Loucy (cell line): ENCODE measurements around the gene TMEM253.

Experiments used
- H2AFZ ChIP-seq: fragments of 200-600 bp; sonication (generic); 2 replicates; pipeline ENCODE4 v1.6.0; 2016; ENCODE audit warnings: antibody characterized with exemption, mild to moderate bottlenecking, low read length, moderate library complexity
- H3F3A ChIP-seq: fragments of 200-600 bp; 2 replicates; pipeline ENCODE4 v1.6.0; 2016; ENCODE audit warnings: antibody characterized with exemption, low read depth, mild to moderate bottlenecking
- H3K27me3 ChIP-seq: fragments of 200-600 bp; sonication (generic); 2 replicates; pipeline ENCODE4 v1.6.1; 2014; ENCODE audit warnings: low read length, mild to moderate bottlenecking; ENCODE audit not compliant: insufficient read depth, poor library complexity, severe bottlenecking
- H3K36me3 ChIP-seq: fragments of 200-600 bp; sonication (generic); 2 replicates; pipeline ENCODE4 v1.6.1; 2016; ENCODE audit warnings: low read length; ENCODE audit not compliant: insufficient read depth
- H3K4me1 ChIP-seq: fragments of 200-600 bp; sonication (generic); 2 replicates; pipeline ENCODE4 v1.5.1; 2014; ENCODE audit warnings: low read length, mild to moderate bottlenecking; ENCODE audit not compliant: insufficient read depth, poor library complexity, severe bottlenecking
- H3K4me2 ChIP-seq: fragments of 200-600 bp; sonication (generic); 2 replicates; pipeline ENCODE4 v1.6.0; 2014; ENCODE audit warnings: antibody characterized with exemption, low read length, low read depth, mild to moderate bottlenecking; ENCODE audit not compliant: poor library complexity, severe bottlenecking
- H3K4me3 ChIP-seq: fragments of 200-600 bp; sonication (generic); 2 replicates; pipeline ENCODE4 v1.5.1; 2014; ENCODE audit warnings: low read length, mild to moderate bottlenecking, mixed read lengths; ENCODE audit not compliant: poor library complexity, severe bottlenecking
- H3K79me2 ChIP-seq: fragments of 200-600 bp; sonication (generic); 2 replicates; pipeline ENCODE4 v1.6.1; 2014; ENCODE audit warnings: low read length; ENCODE audit not compliant: insufficient read depth
- H3K9ac ChIP-seq: fragments of 200-600 bp; sonication (generic); 2 replicates; pipeline ENCODE4 v1.6.0; 2014; ENCODE audit warnings: mild to moderate bottlenecking, low read depth, low read length, moderate library complexity; ENCODE audit not compliant: poor library complexity, severe bottlenecking
- H3K9me2 ChIP-seq: fragments of 200-600 bp; sonication (generic); replicated peaks from 2 replicates; pipeline ENCODE4 v1.6.1; 2016; ENCODE audit warnings: low read depth, low read length, mixed read lengths
- H3K9me3 ChIP-seq: fragments of 200-600 bp; sonication (generic); 2 replicates; pipeline ENCODE4 v1.6.1; 2014; ENCODE audit warnings: mild to moderate bottlenecking, antibody characterized with exemption, low read length, low read depth; ENCODE audit not compliant: insufficient read depth
- H4K20me1 ChIP-seq: fragments of 200-600 bp; sonication (generic); 2 replicates; pipeline ENCODE4 v1.6.0; 2014; ENCODE audit warnings: antibody characterized with exemption, low read length, mild to moderate bottlenecking; ENCODE audit not compliant: insufficient read depth, poor library complexity, severe bottlenecking
- CTCF ChIP-seq: fragments of 200-600 bp; sonication (generic); conservative IDR thresholded peaks from 2 replicates; pipeline ENCODE4 v1.5.1; 2014; ENCODE audit warnings: mild to moderate bottlenecking, antibody characterized with exemption, low read length
- EZH2phosphoT487 ChIP-seq: fragments of 200-600 bp; IDR thresholded peaks from 2 replicates; pipeline ENCODE4 v1.6.1; 2018; ENCODE audit warnings: antibody characterized with exemption, mild to moderate bottlenecking, moderate library complexity, borderline replicate concordance

The TMEM253 gene

DNA sequence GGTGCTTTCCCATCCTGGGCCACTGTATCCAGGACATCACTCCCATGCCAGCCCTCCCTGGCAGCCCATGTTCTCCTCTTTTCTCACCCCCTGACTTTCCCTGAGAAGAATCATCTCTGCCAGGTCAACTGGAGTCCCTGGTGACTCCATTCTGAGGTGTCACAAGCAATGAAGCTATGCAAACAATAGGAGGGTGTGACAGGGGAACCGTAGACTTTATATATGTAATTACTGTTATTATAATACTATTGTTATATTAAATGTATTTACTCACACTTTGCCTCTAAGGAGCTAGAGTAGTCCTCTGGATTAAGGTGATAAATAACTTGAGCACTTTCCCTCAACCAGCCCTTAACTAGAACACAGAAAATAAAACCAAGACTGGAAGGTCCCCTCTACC, 11.6 kb upstream of the TMEM253 start:
- Histone ChIP-seq H3K9me2 (no peaks in the 10 kb centered on the region), H3K36me3 (no peaks in the 10 kb centered on the region; the same call in 1 of the 2 replicates), H3K4me2 (no peak overlapping the region), H3F3A (no peaks in the 10 kb centered on the region; the same call in 1 of the 2 replicates), H3K4me1 (peaks cover 10% of the 10 kb centered on the region), H3K27me3 (no peaks in the 10 kb centered on the region), H3K9me3 (no peaks in the 10 kb centered on the region), H3K79me2 (no peaks in the 10 kb centered on the region; the same call in 1 of the 2 replicates), H4K20me1 (peaks cover 3% of the 10 kb centered on the region), H3K4me3 (no peak overlapping the region), H2AFZ (no peak overlapping the region), H3K9ac (no peak overlapping the region)
- TF ChIP-seq CTCF (no peak), EZH2phosphoT487 (no peak)

- no peaks in the 10 kb centered on the region; the same call in 1 of the 2 replicates for H3K36me3 ChIP-seq
- peaks cover 3% of the 10 kb centered on the region for H4K20me1 ChIP-seq
- H3K9me3 ChIP-seq, result no peaks in the 10 kb centered on the region
- H3K27me3 ChIP-seq, result no peaks in the 10 kb centered on the region
- no peak overlapping the region for H2AFZ ChIP-seq
- no peaks in the 10 kb centered on the region; the same call in 1 of the 2 replicates for H3K79me2 ChIP-seq
- peaks cover 2% of the 10 kb centered on the region; the same call in 1 of the 2 replicates for H3F3A ChIP-seq
- no peak overlapping the region for H3K9ac ChIP-seq
- peaks cover 11% of the 10 kb centered on the region for H3K4me1 ChIP-seq
- TF ChIP-seq CTCF (no peak), EZH2phosphoT487 (no peak)
- no peak overlapping the region for H3K4me3 ChIP-seq
- no peaks in the 10 kb centered on the region for H3K9me2 ChIP-seq
- no peak overlapping the region for H3K4me2 ChIP-seq
Observed at GRCh38 chr14:21089877-21090193, 11.0 kb upstream of the TMEM253 start.

DNA sequence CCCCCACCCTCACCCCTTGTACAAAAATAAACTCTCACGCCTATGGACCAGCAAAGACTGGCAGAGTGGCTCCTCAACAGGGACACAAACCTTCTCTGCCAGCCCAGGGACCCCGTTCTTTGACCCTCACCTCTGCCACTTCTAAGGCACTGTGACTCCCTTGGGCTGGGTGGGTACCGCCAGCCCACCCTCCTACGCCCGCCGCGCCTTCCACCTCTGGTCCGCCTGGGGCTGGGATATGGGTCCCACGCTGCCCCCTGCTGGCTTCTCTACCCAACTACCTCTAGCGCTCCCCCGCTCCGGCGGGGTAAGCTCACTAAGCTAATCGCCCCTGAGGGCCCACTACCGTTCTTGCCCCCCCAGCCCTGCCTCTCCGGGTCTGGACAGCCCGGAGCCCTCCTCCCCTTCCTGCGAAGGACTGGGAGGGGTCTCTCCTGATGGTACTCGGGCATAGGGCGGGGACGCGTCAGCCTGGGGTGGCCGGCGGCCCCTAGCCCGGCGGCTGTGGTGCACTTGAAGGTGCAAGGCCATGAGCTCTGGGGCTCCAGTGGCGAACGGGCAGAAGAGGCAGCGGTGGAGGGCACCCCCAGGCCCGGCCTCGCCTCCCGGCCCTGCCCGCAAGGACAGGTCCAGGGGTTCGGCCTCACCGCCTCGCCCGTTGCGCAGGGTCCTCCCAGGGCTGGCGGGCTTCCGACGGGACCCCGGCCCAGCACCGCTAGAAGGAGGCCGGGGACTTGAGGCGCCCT, 10.5 kb upstream of the TMEM253 start:
- H4K20me1 ChIP-seq, result peaks cover 3% of the 10 kb centered on the region

More for the DNA sequence above, 10.5 kb upstream of the TMEM253 start:
- Histone ChIP-seq H3K9me3 (no peaks in the 10 kb centered on the region), H3K4me1 (peaks cover 11% of the 10 kb centered on the region), H3K79me2 (no peaks in the 10 kb centered on the region; the same call in 1 of the 2 replicates), H3K4me3 (no peak overlapping the region), H3K36me3 (no peaks in the 10 kb centered on the region; the same call in 1 of the 2 replicates), H3K4me2 (no peak overlapping the region), H3K27me3 (no peaks in the 10 kb centered on the region), H2AFZ (no peak overlapping the region), H3F3A (peaks cover 7% of the 10 kb centered on the region), H3K9ac (no peak overlapping the region), H3K9me2 (no peaks in the 10 kb centered on the region)
- TF ChIP-seq CTCF (peak; percentile 62), EZH2phosphoT487 (no peak)
